ENCODE data around the gene GPR37L1.

GPR37L1 gene

DNA sequence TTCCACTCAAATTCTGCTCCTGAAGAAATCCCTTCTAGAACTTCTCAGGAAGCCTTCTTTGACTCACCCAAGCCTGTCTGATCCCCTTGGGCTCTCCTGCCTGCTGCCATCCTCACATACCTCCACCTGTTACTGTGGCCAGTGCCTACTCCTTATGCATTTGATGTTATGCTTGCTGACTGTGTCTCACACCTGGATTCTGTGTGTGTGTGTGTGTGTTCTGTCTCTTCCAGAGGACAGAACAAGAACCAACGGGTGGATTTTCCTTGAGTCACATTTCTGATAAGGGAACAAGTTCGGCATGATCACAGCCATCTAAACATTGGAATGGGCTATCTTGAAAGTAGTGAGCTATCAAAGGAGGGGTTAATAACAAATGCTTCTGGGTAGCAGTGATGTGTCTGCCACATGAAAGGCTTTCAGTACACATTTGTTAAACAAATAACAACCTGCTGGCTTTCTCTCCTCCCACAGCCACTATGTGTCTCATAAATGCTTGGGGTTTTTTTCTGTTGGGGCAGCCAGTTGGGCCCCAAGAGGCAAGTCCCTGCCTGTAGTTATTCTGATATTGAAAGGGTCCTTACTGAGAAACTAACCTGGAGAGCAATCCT lies 8.9 kb upstream of the GPR37L1 start:
- in situ Hi-C loops (cut with HindIII; ENCODE audit: low pct_unique_long_range_greater_than_20kb, low sequenced_read_pairs), result no loop called here
- DNase-seq (ENCODE audit: low read depth in 1 of 2, low spot score in 1 of 2), result no peak
- TF ChIP-seq JUND (IDR thresholded peaks at IDR 0.05; ENCODE audit: low read depth), result no peak

DNA sequence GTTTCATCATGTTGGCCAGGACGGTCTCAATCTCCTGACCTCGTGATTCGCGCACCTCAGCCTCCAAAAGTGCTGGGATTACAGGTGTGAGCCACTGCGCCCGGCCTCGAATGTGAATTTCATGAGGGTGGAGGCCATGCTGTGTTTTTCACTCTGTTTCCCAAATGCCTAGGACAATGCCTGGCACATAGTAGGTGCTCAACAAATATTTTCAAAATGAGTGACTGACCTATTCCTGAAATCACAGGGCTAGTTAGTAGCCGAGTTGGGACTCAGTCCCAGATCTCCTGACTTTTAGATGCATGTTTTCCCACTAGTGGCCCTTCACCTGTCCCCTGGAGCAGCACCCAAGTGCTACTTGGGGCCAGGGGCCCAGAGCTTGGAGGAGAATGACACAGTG lies 6.4 kb upstream of the GPR37L1 start:
- in situ Hi-C loops (cut with HindIII; ENCODE audit: low pct_unique_long_range_greater_than_20kb, low sequenced_read_pairs), result no loop called here
- TF ChIP-seq JUND (IDR thresholded peaks at IDR 0.05; ENCODE audit: low read depth), result no peak
- no peak for DNase-seq (ENCODE audit: low read depth in 1 of 2, low spot score in 1 of 2)

DNA sequence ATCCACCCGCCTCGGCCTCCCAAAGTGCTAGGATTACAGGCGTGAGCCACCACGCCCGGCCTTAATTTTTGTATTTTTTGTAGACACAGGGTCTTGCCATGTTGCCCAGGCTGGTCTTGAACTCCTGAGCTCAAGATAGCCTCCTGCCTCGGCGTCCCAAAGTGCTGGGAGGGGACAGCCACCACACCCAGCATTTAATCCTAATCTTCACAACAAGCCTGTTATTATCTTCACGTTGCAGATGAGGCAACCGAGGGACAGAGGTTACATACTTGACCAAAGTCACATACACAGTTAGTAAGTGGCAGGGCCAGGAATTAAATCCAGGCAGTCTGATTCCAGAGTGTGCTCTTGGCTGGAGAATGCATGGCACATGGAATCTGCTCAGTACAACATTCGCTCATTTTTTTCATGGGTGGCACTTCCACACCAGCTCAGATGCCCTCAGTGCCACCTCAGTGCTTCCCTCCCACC lies 4.8 kb upstream of the GPR37L1 start:
- in situ Hi-C loops (cut with HindIII; ENCODE audit: low pct_unique_long_range_greater_than_20kb, low sequenced_read_pairs), result no loop called here
- no peak for DNase-seq (ENCODE audit: low read depth in 1 of 2, low spot score in 1 of 2)
- no peak for TF ChIP-seq JUND (IDR thresholded peaks at IDR 0.05; ENCODE audit: low read depth)

DNA sequence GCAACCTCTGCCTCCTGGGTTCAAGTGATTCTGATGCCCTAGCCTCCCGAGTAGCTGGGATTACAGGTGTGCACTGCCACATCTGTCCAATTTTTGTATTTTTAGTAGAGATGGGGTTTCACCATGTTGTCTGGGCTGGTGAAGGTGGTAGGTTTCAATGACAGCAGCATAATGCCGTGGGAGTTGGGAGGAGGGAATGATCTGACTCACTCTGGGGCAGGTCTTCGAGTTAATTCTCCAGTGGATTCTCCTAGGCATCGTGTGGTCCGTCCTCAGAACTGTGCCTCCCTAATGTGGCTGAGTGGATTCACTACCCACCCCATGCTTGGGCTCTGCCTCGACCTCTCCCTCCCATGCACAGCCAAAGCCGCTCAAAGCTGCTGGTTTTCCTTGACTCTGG lies 1.7 kb upstream of the GPR37L1 start:
- in situ Hi-C loops (cut with HindIII; ENCODE audit: low pct_unique_long_range_greater_than_20kb, low sequenced_read_pairs), result no loop called here
- TF ChIP-seq JUND (IDR thresholded peaks at IDR 0.05; ENCODE audit: low read depth), result no peak
- no peak for DNase-seq (ENCODE audit: low read depth in 1 of 2, low spot score in 1 of 2)

DNA sequence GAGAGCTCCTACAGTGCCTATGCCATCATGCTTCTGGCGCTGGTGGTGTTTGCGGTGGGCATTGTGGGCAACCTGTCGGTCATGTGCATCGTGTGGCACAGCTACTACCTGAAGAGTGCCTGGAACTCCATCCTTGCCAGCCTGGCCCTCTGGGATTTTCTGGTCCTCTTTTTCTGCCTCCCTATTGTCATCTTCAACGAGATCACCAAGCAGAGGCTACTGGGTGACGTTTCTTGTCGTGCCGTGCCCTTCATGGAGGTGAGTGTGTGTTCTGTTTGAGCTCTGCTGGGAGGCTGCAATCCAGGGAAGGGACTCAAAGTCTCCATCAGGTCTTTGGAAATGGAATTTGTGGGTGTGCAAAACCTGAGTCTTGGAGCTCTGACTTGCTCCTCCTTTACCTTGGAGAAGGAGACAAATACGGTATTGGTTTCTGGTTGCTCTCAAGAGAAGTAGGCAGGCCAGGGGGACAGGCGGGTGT lies 658 bp downstream of the GPR37L1 start:
- DNase-seq (ENCODE audit: low read depth in 1 of 2, low spot score in 1 of 2), result no peak
- in situ Hi-C loops (cut with HindIII; ENCODE audit: low pct_unique_long_range_greater_than_20kb, low sequenced_read_pairs), result no loop called here
- TF ChIP-seq JUND (IDR thresholded peaks at IDR 0.05; ENCODE audit: low read depth), result no peak

DNA sequence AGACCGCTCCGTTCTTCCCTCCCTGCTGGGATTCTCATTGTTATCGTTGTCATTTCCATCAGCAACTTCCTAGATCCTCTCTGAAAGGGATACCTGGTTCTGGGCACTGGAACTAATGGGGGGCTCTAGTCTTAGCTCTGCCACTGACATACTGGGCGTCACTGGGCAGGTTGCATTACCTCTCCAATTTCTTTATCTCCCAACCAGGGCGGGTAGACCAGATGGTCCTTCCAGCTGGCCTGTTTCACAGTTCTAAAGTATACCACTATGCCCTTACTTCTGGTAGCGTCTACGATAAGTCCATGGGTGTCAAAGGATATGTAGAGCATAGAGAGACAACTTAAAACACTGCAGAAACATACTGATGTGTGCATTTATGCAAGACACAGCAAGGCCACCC lies 1.4 kb downstream of the GPR37L1 start:
- no peak for TF ChIP-seq JUND (IDR thresholded peaks at IDR 0.05; ENCODE audit: low read depth)
- in situ Hi-C loops (cut with HindIII; ENCODE audit: low pct_unique_long_range_greater_than_20kb, low sequenced_read_pairs), result no loop called here
- DNase-seq (ENCODE audit: low read depth in 1 of 2, low spot score in 1 of 2), result no peak

DNA sequence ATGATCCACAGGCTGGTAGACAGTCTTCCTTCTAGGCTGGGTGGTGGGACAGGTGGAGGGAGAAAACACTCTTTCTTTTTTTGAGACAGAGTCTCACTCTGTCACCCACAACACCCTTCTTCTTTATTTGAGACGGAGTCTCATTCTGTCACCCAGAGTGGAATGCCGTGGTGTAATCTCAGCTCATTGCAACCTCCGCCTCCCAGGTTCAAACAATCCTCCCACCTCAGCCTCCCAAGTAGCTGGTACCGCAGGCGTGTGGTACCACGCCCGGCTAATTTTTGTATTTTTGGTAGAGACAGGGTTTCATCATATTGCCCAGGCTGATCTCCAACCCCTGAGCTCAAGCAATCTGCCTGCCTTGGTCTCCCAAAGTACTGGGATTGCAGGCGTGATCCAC lies 2.9 kb downstream of the GPR37L1 start:
- DNase-seq (ENCODE audit: low read depth in 1 of 2, low spot score in 1 of 2), result no peak
- no peak for TF ChIP-seq JUND (IDR thresholded peaks at IDR 0.05; ENCODE audit: low read depth)
- in situ Hi-C loops (cut with HindIII; ENCODE audit: low pct_unique_long_range_greater_than_20kb, low sequenced_read_pairs), result no loop called here

DNA sequence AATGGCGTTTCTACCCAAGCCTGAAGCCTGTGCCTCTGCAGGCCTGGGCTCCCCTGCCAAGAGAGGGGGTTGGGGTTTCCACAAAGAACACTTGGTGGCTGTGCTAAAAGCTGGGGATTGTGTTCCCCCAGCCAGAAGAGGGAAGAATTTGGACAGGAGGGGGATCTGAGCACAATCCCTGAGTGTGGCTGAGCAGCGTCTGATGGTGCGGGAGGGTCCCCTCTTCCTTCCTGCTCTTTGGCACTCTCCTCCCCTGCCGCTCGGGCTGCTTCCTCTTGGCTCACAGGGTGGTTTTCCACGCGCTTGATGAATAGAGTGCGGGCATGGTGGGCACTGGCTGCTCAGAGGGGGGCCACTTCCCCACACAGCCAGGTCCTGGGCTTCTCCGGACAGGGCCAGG lies 3.7 kb downstream of the GPR37L1 start:
- no peak for TF ChIP-seq JUND (IDR thresholded peaks at IDR 0.05; ENCODE audit: low read depth)
- DNase-seq (ENCODE audit: low read depth in 1 of 2, low spot score in 1 of 2), result no peak
- in situ Hi-C loops (cut with HindIII; ENCODE audit: low pct_unique_long_range_greater_than_20kb, low sequenced_read_pairs), result no loop called here

DNA sequence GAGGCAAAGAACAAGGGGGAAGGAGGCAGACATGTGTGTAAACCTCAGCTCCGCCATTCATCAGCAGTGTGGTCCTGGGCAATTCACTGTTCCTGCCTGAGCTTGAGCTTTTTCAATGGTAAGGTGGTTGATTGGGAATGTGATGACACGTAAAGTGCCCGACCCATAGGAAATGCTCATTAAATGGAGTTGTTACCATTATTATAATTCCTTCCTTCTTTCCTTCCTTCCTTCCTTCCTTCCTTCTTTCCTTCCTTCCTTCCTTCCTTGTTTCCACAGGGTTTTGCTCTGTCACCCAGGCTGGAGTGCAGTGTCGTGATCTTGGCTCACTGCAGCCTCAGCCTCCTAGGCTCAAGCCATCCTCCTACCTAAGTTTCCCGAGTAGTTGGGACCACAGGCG lies 4.3 kb downstream of the GPR37L1 start:
- DNase-seq (ENCODE audit: low read depth in 1 of 2, low spot score in 1 of 2), result no peak
- in situ Hi-C loops (cut with HindIII; ENCODE audit: low pct_unique_long_range_greater_than_20kb, low sequenced_read_pairs), result no loop called here
- no peak for TF ChIP-seq JUND (IDR thresholded peaks at IDR 0.05; ENCODE audit: low read depth)

DNA sequence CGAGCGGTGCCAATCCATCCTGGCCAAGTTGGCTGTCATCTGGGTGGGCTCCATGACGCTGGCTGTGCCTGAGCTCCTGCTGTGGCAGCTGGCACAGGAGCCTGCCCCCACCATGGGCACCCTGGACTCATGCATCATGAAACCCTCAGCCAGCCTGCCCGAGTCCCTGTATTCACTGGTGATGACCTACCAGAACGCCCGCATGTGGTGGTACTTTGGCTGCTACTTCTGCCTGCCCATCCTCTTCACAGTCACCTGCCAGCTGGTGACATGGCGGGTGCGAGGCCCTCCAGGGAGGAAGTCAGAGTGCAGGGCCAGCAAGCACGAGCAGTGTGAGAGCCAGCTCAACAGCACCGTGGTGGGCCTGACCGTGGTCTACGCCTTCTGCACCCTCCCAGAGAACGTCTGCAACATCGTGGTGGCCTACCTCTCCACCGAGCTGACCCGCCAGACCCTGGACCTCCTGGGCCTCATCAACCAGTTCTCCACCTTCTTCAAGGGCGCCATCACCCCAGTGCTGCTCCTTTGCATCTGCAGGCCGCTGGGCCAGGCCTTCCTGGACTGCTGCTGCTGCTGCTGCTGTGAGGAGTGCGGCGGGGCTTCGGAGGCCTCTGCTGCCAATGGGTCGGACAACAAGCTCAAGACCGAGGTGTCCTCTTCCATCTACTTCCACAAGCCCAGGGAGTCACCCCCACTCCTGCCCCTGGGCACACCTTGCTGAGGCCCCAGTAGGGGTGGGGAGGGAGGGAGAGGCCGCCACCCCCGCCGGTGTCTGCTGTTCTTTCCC lies 5.3 kb downstream of the GPR37L1 start:
- no peak for TF ChIP-seq JUND (IDR thresholded peaks at IDR 0.05; ENCODE audit: low read depth)
- in situ Hi-C loops (cut with HindIII; ENCODE audit: low pct_unique_long_range_greater_than_20kb, low sequenced_read_pairs), result no loop called here
- no peak for DNase-seq (ENCODE audit: low read depth in 1 of 2, low spot score in 1 of 2)

DNA sequence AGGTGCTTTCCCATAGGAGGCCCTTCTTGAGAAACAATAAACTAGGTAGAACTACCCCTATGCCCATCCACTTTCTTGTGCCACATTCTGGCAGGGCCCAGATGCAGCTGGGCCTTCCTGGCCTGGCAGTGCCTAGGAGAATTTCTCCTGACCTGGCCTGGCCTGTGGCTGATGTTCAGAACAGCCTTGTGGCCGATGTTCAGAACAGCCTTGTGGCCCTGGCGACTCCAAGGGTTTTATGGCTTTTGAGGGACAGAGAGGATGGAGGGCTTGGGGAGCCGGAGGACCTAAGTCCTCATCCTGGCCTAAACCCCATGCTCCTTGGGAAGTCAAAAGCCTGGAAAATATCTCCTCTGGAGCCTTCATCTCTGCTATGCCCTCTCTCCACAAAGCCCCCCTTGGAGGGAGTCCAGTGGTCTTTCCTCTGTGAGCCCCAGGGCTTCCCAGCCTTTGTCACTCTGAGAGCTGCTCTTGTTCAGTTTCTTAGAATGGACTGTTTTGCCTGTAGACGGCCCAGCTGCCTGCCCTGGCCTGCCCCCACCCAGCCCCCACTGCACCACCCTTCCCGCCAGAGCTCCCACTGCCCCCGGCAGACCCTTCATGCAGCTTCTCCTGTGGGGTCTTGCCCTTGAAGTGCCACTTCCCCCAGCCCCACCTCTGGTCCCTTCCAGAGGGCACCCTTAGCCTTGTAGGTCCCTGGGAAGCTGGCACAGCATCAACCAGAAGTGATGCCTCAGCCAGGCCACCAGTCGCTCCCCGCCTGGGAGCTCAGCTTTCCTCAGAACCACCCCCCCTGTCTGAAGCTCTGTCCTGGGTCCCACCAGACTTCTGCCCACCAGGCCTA lies 7.0 kb downstream of the GPR37L1 start:
- in situ Hi-C loops (cut with HindIII; ENCODE audit: low pct_unique_long_range_greater_than_20kb, low sequenced_read_pairs), result no loop called here
- no peak for DNase-seq (ENCODE audit: low read depth in 1 of 2, low spot score in 1 of 2)
- no peak for TF ChIP-seq JUND (IDR thresholded peaks at IDR 0.05; ENCODE audit: low read depth)

DNA sequence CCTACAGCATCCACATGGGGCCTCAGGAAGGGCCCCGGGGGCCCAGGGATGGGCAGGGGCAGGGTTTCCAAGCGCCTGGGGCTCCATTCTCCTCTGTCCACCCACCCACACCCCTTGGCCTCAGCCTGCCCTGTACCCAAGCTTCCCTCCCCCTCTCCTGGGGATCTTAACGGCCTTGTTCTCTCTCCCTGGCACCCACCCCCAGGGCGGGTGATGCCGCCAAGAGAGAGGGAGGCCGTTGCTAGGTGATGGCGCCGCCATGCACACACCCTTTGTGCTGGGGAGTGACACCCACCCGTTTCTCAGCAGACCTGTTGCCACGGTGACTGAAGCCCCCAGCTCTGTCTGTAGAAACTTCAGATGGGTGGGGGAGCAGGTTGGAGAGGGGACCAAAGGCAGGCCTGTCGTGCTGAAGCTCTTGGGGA lies 7.6 kb downstream of the GPR37L1 start:
- no peak for TF ChIP-seq JUND (IDR thresholded peaks at IDR 0.05; ENCODE audit: low read depth)
- in situ Hi-C loops (cut with HindIII; ENCODE audit: low pct_unique_long_range_greater_than_20kb, low sequenced_read_pairs), result no loop called here
- DNase-seq (ENCODE audit: low read depth in 1 of 2, low spot score in 1 of 2), result no peak
